Muscle of arm (tissue), 12 donors: Measurements from ENCODE around the gene WNK3. TPM values are rescaled to one million over a fixed set of nuclear protein-coding genes. Genes with fewer than 3 reads are reported as not detected.

Experiments
- DNase-seq: peaks from one replicate; pipeline ENCODE4 v3.0.0-alpha.2; 2013
- polyA plus RNA-seq, 12 donors: library from polyadenylated mRNA; unstranded; fragments of 120-200 nt; gene quantifications; one replicate each; pipeline ENCODE4 v1.2.1, GENCODE V29; 2013; ENCODE audit not compliant: insufficient read length in 12 of 12

Gene WNK3
- polyA plus RNA-seq, 12 donors: 2.1 to 4.0 (median 2.4) TPM; not detected in 1

DNA sequence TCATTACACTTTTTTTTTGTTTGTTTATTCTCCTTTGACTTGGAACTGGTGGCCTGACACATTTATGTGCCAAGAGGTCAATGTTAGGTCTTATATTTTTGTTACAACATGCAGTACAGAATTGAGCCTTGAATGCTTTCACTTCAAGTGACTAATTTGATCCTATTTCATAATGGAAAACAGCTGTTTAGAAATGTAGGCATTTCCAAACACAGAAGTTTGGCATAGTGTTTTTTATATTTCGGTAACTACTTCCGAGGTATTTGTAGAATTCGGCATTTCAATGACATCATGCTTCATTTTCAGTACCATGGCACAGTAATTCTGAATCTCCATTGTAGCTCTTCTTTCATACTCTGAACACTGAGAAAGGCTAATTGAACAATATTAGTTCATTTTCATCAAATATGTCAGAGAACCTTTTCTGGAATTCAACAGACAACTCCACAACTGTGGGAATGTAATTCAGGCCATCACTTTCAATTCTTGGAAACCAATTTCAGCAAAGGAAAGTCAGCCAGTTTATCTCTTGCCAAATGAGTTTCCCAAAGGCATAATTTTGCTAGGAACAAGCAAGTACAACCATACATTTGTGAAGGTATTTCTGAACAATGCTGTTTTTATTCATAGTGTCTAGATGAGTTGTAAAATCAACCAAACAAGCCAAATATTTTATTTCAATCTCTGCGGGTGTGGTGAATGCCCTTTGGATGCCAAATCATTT, 186.2 kb downstream of the WNK3 start:
- peak; percentile 26 for DNase-seq

DNA sequence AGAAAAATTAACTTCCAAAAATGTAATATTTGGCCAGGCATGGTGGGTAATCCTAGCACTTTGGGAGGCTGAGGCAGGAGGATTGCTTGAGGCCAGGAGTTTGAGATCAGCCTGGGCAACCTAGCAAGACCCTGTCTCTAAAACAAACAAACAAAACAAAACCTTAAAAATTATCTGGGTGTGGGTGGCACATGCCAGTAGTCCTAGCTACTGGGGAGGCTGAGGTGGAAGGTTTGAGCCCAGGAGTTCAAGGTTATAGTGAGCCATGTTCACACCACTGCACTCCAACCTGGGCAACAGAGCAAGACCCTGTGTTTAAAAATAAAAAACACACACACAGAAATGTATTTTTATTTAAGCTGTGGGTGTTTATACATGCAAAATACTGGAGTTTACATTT, 186.8 kb downstream of the WNK3 start:
- DNase-seq: no peak

DNA sequence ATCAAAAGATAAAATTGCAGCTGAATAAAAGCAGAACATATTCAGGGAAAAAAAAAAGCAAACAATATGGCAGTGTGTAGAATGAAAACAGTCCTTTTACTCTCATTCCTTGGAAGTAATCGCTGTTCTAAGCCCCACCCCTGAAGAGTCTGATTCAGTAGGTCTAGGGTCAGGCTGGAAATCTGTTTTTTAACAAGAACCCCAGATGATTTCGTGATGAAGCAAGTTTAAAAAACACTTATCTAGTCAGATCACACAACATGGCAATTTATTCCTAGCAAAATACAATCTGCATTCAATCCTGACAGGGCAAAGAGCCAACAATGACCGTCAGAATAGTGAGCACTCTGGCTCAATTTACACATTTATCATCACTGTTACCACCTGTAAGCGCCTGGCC, 190.9 kb downstream of the WNK3 start:
- no peak for DNase-seq

DNA sequence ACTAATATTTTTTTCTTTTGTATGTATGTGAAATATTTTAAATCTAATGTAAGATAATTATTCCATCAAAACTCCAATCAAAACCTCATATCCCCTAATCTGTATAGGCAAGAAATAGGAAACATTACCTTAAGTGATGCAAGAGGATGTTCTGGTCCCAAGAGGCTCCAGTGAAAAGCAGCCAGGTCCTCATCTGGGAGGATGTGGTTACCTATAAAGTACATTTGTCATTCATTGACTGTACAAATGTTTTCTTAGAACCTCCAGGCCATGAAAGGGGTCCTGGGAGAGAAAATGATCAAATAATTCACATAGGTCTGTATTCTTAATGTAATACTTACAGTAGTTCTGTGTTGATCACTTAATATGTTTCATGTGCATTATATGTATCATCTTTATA, 200.3 kb downstream of the WNK3 start:
- DNase-seq: no peak

Other genes starting within 250 kb of the WNK3 start
- gene FAM120C, start 174.8 kb downstream of the WNK3 start, polyA plus RNA-seq: 1 to 10 TPM in 11 of 12 donors, not detected in 1; 5.0 to 9.8 (median 7.5) TPM
- 10 to 100 TPM in 11 of 12 donors, not detected in 1; 35.2 to 67.4 (median 44.6) TPM for gene TSR2, start 82.4 kb upstream of the WNK3 start, polyA plus RNA-seq
- gene FGD1, start 138.2 kb upstream of the WNK3 start, polyA plus RNA-seq: 10 to 100 TPM in 11 of 12 donors, not detected in 1; 14.8 to 21.7 (median 16.8) TPM
- gene GNL3L, start 172.2 kb upstream of the WNK3 start, polyA plus RNA-seq: 10 to 100 TPM in 11 of 12 donors, not detected in 1; 13.3 to 22.0 (median 16.4) TPM